Peyer's patch (tissue), 4 donors: ENCODE measurements around the gene SLC25A23.

Experiments used
- CTCF ChIP-seq, 6 experiments: fragments of 450-650 bp in 4 of 6; fragments of 200-600 bp in 2 of 6; sonication (generic) in 1 of 6; IDR thresholded peaks; one replicate each; pipeline ENCODE4 v1.5.1; 2017 to 2019; ENCODE audit warnings: antibody characterized with exemption in 6 of 6, mild to moderate bottlenecking in 3 of 6, moderate library complexity in 1 of 6
- POLR2A ChIP-seq, 2 donors: fragments of 450-650 bp; IDR thresholded peaks; one replicate each; pipeline ENCODE4 v1.5.1; 2017; ENCODE audit warnings: antibody characterized with exemption in 2 of 2, mild to moderate bottlenecking in 2 of 2, moderate library complexity in 2 of 2

DNA sequence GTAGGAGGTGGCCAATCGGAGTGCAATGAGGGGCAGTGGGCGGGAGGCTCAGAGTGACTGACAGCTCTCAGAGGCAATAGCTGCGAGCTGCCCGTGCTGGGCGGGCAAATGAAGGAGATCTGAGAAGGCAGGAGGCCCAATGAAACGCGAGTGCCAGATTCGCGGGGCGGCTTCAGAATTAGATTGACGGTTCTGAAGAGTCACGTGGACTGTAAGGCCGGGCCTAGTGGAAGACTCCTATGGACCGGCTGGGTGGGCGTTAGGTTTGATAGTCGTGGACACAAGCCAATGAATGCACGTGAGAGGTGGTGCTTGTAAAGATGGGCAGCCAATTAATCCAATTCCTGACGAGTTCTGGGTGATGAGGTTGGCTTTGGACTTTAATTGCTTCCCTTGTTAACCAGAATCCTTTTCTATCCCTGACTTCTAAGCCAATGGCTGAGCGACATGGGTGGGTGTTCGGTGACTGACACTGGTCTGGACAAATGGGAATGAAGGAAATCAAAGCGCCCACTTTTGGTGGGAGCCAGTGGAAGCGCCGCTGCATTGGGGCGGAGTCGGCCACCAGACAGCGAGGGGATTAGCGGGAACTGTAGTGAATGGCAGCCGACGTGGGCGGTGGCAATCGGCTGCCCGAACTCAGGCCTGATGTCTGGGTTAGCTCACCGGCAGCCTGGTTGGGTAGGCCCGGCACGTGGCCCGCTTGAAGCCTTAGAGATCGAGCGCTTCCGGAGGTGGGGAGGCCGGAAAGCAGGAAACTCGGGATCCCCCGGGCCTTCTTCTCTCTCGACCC is 34.5 kb downstream of the SLC25A23 start:
- TF ChIP-seq CTCF (IDR thresholded peaks at IDR 0.05) (no peak), POLR2A (IDR thresholded peaks at IDR 0.05) (no peak)
